CD4-positive, alpha-beta T cell treated with Interferon gamma for 1 hour (primary cell): ENCODE data around the gene HMMR.

Experiments
- DNase-seq: peaks from one replicate; pipeline ENCODE4 v3.0.0-alpha.2; 2020

Gene HMMR

DNA sequence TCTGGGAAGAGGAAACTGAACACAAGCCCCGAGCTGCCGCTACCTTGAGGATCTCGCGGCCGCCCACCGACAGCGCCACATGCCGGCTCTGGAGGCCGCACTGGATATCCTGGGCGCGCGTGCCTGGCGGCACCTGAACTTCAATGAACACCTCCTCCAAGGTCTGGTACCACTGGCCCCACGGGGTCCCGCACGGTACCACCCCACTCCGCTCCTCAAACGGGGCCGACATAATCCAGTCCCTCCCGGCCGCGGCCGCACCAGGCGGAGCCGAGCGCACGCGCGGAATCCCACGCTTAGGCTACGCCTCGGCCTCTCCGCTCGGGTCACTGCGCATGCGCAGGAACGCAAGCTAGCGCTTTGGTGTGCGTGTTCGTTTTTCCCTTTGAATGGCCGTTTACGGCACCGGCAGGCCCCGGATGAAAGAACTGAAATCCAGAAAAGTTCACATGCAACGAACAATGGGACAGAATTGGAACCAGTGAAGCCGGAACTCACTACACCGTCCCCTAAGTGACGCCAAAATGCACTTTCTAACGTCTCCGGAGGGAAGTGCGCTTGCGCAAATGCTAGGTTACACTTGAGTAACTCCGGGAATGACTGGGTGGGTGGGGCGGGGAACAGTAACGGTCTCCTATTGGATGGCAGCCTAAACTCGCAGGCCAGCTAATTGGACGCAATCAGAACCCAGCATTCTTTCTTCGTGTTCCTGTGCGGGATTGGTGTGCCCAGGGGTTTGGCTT, 442 bp upstream of the HMMR start, which contains the start of gene NUDCD2:
NUDCD2 (minus strand) TSS at position 284 of the 743 bp plus-strand sequence; CDS start at position 232, 52 bp downstream.
- DNase-seq: peak; percentile 95

DNA sequence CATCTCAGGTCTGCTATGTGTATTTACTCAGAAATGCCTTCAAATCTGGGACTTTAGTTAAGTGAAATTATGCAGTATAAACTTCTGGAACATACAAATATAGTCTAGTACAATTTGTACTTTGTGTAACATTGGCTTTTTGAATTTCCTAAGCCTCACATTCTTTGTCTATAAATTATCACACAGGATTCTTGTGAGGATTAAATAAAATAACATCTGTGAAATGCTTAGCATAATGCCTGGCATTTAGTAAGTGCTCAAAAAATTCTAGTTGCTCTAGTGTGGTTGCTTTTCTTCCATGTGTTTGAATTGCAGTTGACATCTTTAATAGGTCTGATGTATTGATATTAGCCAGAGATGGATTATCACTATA, 2.6 kb downstream of the HMMR start:
- no peak for DNase-seq

DNA sequence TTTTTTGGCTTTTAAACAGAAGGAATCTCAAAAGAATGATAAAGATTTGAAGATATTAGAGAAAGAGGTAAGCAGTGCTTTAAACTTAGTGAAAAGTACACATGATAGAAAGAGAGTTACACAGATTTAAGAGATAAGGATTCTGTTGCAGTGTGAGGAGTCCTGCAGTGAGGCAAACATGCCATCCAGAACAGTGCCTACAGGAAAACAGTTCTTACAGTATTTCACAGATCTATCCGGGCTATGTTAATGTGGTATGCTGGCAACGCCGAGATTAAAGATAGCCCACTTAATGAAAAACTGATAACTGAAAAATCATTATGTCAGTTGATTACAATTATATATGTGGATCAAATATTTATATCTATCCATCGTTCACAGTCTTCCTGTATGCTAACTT, 7.2 kb downstream of the HMMR start:
- DNase-seq: no peak

DNA sequence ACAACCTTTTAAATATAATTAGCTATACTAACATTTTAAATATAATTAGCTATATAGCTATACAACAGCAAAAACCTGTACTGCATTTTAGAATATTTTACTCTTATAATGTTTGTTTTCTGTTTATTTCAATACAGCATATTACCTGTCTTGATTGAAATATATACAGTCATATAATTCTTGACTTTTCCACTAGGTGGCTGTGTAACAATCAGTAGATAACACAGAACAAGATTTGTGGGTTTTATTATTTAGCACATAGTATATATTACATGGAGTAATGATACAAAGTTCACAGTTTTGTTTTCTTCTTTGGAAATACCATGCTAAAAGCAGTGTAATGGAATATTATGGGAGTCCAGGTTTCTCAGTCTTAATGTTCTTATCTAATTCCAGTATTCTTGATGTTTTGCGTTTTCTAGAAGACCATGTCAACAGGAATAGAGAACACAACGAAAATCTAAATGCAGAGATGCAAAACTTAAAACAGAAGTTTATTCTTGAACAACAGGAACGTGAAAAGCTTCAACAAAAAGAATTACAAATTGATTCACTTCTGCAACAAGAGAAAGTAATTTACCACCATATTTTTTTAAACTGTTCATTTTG, 13.3 kb downstream of the HMMR start:
- DNase-seq: no peak

DNA sequence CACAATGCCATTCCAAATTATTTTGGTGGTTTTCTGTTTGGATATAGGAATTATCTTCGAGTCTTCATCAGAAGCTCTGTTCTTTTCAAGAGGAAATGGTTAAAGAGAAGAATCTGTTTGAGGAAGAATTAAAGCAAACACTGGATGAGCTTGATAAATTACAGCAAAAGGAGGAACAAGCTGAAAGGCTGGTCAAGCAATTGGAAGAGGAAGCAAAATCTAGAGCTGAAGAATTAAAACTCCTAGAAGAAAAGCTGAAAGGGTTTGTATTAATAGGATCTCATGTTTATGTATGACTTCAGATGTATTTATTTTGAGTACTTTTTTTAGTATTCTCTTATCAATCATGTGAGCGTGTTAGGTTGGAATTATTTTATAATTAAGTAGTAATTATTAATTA, 15.0 kb downstream of the HMMR start:
- DNase-seq: no peak

DNA sequence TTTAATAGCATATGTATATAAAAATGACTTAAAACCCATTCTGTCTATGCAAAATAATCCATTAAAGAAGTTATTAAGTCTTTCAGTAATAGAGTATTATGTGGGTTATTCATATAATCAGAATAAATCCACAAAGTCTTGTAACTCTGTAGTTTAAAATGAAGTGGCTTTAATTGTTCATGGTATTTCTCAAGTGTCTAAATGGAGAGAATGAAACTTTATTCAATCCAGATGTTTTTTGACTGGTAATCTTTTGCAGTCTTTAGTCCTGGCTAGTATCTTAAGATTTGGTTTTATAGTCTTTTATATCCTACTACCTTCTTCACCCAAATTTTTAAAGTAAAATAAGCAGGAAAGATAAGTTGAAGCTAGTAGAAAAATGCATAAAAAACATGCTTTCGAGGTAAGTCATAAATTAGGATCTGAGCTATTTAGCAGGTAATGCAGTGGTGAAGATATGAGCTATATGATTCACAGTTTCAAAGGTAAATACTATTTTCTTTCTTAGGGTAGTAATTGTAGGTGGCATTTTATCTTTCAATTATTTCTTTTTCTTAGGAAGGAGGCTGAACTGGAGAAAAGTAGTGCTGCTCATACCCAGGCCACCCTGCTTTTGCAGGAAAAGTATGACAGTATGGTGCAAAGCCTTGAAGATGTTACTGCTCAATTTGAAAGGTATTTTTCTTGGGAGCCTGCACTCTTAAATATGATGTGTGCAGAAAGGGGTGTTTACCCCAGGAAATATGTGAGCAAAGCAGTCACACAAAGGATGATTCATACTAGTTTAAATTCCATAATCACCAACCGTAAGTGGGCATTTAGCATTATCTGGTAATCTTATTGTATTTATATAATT, 17.9 kb downstream of the HMMR start:
- DNase-seq: no peak

DNA sequence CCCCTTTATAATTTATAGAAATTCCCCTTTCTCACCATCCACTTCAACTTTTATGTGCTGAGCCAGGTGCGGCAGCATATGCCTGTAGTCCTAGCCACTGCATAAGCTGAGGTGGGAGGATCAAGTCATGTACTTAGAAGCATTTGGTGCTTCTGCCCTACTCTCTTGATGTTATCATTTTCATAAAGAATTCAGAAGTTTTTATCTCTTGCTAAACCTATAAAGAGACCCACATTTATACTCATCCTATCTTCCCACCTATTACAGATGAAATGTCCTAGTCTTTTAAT, 18.5 kb downstream of the HMMR start:
- DNase-seq: no peak

DNA sequence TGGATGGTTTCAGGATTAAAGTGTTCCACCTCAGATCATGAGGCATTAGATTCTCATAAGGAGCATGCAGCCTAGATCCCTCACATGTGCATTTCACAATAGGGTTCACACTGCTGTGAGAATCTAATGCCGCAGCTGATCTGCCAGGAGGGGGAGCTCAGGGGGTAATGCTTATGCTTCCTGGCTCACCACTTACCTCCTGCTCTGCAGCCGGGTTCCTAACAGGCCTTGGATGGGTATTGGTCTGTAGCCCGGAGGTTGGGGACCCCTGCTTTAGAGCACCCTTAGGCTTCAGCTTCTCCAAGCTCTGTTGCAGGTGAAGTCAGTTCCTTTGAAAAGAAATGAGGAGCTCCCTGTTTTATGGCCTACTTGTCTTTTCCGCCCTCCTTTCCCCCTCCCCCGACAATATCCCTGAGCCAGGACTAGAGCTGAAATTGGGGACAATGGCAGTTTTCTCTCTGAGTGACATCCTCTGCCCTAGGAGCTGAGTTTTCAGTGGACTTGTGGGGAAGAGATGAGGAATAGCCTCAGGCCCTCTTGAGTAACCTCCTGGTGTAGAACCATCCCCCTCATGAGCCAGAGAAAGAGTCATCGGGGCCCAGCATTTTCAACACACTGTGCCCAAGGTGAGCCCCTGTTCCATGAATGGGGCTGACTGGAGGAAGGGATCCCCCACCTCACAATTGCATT, 28.8 kb downstream of the HMMR start:
- DNase-seq: no peak

DNA sequence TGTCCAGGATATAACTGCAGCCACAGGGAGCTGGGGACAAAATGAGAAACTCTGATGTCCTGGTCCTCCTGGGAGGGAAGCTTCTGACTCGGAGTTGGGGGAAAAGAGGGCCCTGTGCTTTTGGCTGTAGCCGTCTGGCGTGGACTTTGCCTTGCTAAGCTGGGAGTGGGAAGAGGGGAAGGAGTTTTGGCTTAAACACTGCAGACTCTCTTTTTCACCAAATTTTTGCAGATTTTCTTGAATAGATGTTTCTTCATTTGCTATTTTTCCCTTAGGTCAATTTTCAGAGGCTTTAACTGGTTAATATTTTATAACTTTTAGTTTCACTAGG, 29.3 kb downstream of the HMMR start:
- DNase-seq: no peak

DNA sequence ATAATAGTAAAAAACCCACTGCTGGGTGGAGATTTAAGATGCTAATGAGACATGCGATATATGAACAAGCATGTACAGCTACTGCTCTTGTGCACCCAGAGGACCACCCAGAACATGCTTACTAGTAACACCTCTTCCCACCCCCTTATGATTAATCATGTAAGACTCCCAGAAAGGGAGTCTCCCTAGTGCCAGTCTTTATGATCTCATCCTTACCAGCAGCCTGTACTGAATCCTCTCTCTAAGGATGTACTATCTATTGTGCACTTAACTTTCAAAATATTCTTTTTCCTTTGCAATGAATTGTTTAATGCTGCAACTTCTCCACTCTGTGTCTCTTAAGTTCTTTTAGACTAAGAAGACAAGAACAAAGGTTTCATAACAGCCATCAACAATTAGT, 35.9 kb downstream of the HMMR start:
- DNase-seq: no peak

DNA sequence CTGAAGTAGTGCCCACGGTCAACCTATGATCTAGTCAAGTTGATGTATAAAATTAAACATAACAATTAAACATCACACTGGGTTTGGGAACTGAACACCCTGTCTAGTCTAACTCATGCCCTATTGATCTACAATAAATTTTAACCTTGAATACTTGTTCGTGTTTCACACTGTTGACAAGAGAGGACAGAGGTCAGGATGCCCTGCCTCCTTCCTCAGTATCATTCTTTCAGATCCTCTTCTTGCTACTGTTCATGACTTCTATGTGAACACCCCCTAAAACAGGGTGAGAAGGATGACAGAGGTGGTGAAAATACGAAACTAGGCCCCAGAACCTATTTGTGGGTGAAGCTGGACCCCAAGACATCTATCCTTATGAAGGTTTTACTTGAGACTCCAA, 36.9 kb downstream of the HMMR start:
- DNase-seq: no peak

DNA sequence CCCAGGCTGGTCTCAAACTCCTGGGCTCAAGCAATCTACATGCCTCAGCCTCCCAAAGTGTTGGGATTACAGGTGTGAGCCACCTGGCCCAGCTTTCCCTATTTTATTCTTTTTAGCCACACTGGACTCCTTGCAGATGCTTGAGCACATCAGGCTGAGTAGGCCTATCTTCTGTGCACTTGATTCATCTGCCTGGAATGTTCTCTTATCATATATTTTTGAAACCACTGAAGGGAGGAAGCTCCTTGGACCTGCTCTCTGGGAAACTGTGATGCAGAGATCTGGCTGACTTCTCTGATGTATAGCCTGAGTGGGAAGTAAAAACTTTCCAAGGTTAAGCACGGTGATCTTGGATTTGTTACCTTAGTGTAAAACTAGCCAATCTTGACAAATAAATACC, 38.5 kb downstream of the HMMR start:
- no peak for DNase-seq

DNA sequence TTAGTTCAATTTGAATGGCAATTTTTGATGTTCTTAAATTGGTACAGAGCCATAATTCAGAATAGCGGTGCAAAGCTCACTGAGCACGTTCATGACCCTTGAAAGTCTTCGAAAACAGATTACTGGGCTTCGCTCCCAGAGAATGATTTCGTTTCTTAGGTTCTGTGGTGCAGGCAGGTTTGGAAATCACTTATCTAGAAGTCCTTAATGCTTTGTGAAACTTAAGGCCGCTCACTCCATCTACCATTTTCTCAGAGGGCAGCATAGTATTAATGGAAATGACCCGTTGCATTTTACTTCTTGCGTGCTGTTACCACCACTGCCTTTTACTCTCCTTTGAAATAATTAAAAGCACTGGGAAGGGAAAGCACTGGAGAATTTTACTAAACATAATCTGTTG, 42.1 kb downstream of the HMMR start:
- DNase-seq: no peak

DNA sequence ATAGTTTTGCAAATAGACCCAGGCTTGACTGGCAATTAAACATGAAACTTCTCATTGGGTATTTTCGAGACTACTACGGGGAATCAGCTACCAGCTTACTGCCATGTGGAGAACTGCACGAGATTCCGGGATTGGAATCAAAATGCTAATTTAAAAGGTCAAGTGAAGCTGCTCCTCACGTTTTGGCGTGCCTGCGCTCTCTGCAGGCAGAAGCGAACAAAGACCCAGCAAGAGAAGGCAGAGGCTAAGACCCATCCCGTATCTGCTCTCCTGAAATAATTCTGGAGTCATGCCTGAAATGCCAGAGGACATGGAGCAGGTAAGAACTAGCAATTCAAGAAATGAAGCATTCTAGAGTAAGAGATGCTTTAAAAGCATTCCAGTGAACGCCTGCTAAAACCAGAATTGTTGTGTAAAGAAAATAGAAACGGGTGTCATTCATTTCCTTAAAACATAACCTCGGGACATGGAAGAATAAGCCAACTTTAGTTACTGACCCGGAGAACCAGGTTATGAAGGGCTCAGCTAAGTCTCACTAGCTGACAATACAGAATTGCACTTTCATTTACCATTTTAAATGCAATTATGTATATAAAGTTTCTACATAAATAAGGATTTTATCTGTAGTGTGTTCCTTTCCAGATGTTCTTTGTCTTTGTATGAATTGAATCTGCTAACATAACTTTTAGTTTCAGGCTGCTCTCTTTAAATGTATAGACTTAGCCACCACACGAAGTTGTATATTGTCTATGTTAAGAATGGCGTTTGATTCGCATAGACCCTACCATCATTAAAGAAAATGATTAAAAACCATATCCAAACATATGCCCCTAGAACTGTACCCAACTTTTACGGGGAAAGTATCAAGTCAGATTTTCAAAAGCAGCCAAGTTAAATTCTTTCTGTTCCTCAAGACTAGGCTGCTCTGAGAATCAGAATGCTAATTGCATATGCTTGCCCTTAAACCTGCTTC, 43.0 kb downstream of the HMMR start:
- DNase-seq: peak; percentile 36

DNA sequence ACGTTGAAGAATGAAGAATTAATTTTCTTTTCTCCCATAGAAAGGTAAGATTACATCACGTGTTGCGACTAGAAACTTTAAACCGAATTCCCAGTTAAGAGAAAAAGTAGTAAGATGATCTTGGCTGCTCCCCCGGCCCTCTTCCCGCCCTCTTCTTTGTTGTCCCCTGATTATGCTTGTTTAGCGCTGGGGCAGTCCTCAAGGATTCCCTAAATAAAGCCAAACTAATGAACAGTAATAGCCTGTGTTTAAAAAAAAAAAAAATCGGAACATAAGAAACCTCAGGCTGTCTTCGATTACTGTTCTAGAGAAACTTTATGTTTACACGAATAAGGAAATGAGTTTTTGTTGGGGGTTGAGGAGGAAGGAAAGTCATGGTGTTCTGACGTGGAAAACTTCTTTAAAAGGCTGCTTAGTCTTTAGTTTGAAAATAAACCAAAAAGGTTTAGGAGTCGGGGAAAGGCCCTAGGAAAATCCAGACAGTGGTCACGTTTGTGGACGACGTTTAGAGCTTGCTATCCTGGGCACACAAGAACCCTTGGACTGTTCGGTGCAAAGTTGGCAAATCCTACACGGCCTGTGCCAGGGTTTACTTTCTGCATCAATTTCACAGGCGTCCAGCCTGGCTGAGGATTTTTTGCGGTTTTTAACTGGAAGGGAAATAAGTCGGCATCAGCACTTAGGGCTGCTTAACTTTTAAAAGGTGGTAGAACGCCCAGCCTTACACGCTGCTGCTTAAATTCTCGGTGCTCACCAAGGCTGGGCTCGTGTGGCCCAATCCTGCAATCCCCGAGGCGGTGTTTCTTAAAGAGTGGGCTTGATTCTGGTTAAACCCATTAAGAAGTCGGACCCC, 43.9 kb downstream of the HMMR start:
- peak; percentile 40 for DNase-seq

DNA sequence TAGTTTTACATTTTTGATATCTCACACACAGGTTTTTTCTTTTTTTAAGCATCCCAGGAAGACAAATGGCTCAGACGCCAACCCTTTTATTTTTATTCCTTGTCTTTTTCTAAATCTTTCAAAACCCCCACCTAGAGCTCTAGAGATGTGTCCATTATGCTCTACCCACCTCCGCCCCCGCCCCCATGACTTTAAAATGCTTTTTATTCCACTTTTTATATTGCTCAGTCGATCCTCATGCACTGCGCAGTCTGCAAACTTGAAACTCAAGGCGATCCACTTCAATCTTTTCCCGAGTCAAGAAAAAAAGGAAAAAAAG, 44.6 kb downstream of the HMMR start:
- DNase-seq: no peak

DNA sequence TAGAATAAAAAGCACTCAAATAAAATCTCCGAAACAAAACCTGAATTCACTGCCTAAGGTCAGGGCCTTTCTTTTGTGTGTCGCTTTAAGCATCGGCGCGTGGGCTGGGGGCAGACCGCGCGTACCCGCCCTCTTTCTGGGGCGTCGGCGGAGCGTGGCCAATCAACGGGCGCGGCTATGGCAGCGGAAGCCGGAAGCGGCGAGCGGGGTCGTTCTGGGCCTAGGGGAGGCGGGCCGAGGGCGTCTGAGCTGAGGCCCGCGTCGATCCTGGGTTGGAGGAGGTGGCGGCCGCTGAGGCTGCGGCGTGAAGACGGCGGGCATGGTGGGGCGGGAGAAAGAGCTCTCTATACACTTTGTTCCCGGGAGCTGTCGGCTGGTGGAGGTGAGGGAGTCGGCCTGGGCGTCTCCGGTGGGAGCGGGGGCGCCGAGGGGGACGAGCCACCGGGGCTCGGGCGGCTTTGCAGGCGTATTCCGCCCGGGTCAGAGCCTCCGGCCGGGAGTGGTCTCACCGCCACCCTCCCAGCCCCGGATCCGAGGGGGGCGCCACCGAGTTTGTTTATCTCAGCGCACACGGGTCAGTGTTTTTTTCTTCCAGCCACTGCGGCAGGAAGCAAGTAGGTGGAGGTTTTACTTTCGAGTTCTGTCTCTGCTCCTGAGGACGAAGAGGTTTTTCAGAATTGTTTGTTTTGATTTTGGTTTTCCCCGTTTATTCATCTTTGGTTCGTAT, 45.1 kb downstream of the HMMR start, which contains the start of gene MAT2B:
MAT2B (plus strand) TSS at position 252 of the 727 bp plus-strand sequence; CDS start at position 320, 68 bp downstream.
- DNase-seq: peak; percentile 94

DNA sequence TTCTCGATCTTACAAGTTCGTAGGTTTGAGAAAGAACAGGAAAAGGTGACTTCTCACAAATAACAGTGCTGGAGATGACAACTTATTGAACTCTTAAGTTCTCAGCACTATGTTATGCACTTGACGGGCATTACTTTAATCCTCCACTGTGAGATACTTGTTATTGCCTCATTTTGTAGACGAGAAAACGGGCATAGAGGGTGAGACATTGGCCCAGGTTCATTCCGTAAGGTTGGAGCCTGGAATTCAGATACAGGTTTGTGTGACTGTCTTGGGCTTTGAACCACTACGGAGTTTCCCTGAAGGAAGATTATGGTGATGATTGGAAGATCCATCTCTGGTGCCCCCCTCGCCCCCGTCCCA, 45.6 kb downstream of the HMMR start:
- no peak for DNase-seq

DNA sequence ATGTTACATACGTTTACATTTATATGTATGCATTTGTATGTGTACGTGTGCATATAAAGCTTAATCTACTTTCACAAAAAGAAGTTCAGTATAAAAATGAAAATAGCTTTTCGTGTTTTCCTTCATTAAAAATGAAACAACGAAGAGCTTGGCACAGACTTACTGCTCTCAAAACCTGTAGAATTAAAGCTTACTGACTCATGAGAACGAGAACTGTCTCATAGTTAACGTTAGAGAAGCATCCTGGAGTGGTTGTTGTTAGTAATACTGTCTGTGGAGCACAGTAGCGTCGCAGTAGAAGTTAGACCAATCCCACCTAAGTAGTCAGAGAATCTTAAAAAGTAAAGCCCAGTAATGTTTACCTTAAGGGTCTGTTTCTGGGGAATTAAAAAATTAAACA, 46.3 kb downstream of the HMMR start:
- DNase-seq: no peak

DNA sequence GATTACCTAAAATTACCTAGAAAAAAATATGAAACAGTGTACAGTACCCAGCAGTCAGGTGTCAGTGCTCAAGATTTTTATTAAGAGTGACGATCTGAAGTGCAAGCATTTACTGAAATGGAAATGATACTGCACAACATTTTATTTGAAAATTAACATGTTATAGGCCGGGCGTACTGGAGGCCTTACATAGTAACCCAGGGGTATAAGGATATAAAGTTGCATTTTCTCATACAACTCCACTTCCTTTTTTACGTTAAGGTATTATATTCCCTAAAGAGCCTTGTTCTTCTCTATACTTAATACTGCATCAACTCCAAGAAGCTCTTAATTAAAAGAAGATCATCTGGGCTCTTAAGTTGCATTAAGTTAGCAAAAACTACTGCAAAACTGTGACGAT, 48.3 kb downstream of the HMMR start:
- no peak for DNase-seq
